Stimulated activated CD4-positive, alpha-beta T cell treated with anti-CD3 and anti-CD28 coated beads, Interleukin-4, amount 100 ng/mL, for 48 hours (primary cell): ENCODE measurements around the gene IDNK.
A peak's percentile ranks its signal among the peaks of the same experiment; 100 is the strongest.

Experiments
- DNase-seq, 2 donors: peaks; one replicate each; pipeline ENCODE4 v3.0.0-alpha.2; 2020; ENCODE audit warnings: low read depth in 2 of 2

IDNK gene

DNA sequence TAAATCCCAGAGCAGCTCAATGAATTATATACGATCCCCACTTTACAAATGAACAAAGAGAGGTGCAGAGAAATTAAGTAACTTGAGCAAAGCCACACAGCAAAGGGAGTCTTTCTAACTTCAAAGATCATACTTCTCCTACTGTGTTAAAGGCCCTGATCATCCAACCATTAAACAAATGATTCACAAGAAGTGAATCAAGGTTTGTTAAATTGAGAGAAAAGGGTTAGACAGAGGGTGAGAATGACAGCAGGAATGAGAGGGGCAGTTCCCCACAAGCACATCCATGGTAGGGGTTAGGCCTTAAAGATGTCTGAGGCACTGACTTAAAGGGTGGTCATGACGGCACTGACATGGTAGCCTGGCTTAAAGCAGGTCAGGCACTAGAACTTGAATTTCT lies 10.7 kb downstream of the IDNK start:
- DNase-seq = no peak

DNA sequence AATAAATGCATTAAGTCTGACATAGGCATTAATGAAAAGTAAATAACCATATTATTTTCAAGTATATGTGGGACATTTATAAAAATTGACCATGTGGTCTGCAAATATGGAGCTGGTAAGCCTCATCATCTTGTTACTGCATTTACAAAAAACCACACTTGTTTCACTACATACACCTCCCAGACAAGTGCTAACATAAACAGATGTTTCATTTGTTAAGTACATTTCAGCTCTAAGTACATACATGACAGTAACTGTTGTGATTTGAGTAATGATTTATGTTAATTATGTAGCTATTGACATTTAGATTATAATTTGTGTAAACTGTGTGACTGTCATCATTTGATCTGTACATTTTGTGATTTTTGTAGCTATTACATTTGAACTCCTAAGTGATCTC lies 13.9 kb downstream of the IDNK start:
- DNase-seq = no peak

DNA sequence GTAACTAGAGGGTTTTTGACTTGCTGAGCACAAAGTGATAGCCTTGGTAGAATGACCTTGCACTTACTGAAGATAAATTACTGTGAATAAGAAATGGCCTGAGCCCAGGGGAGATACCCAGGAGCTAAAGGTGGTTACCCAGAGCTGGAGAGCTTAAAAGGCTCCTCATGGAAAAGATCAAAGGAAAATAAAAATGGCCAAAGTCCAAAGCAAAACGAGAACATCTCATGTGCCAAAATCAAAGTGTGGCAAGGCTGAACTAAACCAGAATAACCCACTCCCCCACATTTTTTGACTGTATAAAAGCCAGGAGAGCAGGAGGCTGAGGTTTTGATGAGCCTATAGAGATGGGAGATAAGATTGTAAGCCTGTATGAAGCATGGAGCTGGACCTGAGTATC lies 14.4 kb downstream of the IDNK start:
- DNase-seq = no peak

DNA sequence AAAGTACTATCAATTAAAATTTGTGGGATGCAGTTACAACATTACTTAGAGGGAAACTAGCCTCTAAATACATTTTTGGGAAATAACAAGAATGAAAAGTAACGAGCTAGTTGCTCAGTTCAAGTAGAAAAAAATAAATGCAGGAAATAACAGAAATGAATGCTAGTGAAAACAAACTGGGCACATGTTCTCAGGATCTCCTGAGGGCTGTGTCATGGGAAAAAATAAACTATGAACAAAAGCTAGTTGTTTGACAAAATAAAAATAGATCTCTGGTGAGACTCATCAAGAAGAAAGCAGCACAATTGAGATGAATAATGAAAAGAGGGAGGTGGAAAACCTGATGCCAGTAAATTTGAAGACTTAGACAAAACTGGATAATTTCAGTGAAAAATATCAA lies 16.3 kb downstream of the IDNK start:
- DNase-seq = no peak

DNA sequence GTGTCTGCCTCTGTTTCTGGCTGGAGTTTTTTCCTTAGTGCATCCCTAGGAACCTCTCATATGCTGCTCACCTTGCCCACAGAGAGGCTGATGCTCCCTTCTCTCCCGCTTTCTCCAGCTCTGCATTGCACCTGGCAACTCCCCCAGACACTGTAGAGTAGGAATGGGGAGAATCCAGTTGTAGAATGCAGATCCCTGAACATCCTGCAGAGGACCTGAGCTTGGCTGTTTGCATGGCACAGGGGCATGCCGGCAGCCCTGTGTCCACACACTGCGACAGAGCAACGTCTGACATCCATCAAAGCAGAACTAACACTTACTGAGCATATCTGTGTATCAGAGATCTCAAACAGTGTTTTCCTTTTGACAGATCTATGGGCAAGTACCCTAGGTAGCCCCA lies 19.9 kb downstream of the IDNK start:
- DNase-seq = no peak

DNA sequence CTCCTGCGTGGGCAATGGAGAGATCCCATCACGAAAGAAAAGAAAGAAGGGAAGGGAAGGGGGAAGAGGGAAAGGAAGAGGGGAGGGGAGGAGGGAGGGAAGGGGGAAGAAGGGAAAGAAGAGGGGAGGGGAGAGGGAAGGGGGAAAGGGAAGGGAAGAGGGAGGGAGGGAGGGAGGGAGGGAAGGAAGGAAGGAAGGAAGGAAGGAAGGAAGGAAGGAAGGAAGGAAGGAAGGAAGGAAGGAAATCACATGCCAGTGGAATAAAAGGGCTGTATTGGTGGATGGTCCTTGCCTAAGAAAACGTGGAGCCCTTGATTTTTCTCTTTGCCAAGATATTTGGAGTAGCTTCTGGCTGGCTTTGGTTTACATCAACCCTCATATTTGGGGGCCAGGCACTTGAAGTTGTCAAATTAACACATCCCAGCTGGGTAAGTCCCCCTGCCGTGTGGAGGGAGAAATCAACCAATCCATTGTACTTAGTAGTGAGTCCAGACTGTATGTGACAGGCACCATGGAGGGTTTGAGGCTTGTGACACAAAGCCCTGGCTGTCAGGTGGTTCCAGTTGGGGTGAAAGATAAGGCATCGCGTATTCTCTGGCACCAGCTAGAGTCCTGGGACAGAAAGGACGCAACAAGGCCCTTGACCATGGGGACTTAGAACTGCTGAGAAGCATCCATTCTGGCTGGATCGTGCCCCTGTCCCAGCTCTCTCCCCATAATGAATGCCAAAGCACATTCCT lies 23.7 kb downstream of the IDNK start:
- DNase-seq = no peak

DNA sequence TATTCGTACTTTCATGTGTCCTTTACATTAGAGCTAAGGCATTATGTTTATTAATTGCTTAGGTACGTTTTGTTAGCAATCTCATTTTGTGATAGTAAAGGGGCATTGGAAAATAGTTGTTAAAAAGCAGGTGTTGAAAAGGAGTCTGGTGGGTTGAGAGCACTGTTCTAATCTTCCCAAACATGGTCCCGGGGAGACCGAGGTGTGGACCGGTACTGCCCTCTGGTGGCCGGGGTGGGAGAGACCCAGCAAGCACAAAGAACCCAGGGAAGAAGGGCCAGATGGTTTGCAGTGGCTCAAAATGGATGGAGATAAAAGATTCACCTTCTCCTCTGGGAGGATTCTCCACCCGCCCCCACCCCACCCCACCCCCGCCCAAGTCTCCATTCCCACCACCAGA lies 26.1 kb downstream of the IDNK start:
- DNase-seq = peak; percentile 49 to 66

DNA sequence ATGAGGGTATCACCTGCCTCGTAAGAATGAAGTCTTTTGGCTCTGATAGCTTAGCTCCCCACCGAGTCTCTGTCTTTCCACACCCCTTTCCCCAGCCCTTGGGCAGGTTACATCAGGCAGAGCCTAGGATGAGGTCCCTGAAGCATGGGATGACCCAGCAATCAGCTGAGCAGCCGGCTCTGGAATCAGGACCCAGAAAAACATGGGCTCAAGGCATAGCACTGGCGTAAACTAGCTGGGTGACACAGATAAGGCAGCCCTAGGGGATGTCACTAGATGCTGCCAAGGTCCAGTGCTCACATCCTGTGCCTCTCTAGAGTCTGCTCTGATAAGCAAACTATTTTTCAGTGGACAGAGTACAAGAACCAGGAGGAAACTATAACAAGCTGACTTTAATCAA lies 26.6 kb downstream of the IDNK start:
- no peak for DNase-seq

DNA sequence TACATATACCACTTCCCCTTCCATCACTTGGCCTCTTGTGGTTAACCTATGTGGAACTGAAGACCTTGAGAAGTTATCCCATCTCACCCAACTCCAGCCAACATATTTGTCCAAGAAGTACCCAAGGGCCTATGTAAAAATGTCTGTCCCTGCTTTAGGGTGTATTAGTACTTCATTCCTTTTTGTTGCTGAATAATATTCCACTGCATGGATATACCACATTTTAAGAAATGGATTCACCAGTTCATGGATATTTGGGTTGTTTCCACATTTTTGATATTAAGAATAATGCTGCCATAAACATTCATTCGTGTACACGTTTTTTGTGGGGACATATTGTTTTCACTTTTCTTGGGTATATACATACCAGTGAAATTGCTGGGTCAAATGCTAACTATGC lies 28.6 kb downstream of the IDNK start:
- no peak for DNase-seq

DNA sequence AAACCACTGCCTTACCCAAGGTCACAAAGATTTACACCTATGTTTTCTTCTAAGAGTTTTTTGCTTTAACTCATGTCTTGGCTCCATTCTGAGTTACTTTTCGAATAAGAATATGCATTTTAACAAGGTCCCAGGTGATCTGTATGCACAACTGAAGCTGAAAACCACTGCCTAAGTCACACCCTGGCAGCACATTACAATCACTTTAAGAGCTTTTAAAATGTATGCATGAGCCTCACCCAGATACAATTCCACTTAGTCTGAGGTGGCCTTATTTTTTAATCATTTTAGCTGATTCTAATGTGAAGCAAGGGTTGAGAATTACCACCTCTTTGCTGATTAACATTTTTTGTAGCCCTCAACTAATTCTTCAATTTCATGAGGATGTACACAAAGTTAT lies 29.5 kb downstream of the IDNK start:
- DNase-seq = no peak

DNA sequence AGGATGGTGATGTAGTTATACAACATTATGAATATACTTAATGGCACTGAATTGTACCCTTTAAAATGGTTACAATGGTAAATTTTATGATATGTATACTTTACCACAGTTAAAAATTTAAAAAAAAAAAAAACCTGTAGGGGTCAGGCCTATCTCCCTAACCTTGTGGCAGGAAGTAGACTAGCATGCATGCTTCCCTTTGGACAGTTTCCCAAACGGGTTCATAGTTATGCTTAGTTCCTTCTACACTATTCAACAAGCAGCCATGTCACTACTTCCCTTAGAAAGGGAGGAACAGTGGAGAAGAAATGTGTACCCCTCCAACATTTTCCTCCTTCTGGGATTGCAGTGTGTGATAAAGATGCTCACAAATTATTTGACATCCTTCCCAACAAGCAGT lies 32.5 kb downstream of the IDNK start:
- no peak for DNase-seq

DNA sequence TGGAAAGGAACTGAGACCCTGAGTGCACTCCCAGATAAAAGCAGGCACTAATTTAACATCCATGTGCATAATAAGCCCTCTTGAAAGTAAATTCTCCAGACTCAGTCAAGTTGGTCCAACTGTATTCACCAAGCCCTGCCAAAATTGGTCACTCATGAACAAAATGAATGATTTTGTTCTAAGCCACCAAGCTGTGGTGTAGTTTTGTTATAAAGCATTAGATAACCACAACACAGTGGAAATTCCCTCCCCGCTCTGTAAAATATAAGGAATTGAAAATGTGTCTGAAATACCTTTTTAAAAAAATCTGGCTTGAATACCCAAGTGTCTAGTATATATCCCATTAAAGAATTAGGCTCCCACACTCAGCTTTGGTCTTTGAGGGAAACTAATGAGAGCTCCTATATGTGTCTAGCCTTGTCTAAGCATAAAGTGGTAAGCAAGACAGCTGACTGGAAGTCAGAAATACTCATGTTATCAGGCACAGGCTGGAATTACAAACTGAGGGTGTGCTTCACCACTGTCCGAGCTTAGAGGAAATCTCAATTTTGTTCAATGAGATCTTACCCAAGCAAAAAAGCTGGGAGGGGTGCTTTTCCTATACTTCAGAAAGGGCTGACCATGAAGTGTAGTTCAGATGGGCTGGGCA lies 33.2 kb downstream of the IDNK start:
- no peak for DNase-seq

DNA sequence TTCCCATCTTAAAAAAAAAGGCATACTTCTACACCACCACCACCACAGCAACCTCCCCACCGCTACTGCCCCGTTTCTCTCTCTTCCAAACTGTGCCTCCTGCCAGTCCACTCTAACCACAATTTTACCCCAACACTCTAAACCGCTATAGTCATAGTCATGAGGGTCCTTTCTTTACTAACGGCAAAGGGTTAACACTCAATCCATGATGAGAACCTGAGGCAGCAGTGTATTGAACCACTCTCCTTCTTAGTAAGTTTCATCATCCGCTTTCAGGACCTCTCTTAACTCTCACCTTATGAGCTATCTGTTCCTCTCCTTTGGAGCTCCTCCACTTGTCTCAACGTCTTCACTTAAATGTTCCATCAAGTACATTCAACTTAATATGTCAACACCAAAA lies 34.0 kb downstream of the IDNK start:
- no peak for DNase-seq

DNA sequence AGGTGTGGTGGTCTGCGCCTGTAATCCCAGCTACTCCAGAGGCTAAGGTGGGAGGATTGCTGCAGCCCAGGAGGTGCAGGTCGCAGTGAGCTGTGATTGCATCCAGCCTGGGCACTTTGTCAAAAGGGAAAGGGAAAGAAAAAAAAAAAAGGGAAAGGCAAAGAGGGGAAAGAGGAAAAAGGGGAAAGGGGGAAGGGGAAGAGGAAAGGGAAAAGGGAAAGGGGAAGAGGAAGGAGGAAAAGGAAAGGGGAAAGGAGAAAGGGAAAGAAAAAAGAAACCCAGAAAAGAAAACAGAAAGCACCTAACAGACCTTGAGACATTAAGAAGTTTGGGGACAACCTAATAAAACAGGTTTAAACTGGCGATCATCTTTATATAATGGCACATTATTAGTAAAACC lies 40.0 kb downstream of the IDNK start:
- no peak for DNase-seq

DNA sequence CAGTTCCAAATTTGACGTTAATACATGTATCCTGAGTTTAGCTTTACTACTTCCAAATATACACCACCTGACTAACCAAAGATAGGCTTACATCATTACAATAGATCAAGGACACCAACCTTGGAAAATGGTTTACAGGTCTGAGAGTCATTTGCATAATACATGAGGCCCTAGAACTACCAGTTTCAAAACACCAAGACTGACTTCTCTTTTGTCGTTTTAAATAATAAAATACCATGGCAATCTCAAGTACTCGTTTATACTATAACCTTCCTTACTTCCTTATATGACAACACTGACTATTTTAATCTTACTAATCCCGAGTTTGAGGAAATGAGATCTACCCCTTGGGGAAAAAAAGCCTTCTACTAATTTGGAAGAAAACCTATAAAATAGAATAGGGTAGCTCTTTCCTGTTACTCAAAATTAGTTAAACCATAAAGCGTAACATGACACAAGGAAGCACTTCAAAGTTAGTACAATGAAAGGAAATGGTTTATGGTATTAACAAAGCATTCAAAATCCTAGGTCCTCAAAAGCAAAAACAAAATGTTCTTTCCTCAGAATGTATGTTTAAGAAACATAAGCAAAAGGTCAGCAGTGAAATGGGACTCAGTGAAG lies 42.7 kb downstream of the IDNK start:
- no peak for DNase-seq

DNA sequence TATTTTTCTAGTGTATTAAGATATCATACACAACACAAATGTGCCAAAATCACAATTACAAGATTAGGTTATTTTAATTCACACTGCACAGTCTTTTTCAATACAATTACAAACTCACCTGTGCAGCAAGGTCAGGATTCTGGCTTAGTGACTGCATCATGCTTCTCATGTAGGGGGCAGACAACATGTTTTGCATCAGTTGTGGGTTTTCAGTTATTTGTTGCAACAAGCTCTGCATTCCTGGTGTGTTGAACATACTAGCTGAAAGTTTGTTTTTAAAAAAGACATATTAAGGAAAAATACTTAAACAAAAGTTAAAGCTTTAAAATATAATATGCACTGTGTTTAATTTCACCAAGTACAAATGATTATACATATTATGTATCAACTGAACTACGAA lies 46.1 kb downstream of the IDNK start:
- DNase-seq = no peak

DNA sequence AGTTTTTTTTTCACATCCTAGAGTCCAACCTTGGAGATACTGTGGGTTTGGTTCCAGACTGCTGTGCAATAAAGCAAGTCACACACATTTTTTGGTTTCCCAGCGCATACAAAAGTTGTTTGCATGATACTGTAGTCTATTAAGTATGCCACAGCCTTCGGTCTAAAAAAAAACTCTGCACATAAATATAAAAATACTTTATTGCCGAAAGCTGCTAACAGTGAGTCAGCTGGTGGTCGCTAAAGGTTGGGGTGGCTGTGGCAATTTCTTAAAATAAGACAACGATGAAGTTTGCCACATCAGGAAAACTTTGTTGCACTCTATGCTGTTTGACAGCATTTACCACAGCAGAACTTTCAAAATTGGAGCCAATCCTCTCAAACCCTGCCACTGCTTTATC lies 47.4 kb downstream of the IDNK start:
- no peak for DNase-seq

DNA sequence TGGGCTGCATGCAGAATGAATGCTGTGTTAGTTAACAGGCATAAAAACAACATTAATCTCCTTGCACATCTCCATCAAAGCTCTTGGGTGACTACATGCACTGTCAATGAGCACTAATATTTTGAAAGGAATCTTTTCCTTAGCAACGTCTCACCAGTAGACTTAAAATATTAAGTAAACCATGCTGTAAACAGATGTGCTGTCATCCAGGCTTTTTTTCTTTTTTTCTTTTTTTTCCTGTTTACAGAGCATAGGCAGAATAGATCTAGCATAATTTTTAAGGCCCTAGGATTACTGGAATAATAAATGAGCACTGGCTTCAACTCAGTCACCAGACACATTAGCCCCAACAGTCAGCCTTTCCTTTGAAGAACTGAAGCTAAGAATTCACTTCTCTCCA lies 48.5 kb downstream of the IDNK start:
- DNase-seq = no peak

DNA sequence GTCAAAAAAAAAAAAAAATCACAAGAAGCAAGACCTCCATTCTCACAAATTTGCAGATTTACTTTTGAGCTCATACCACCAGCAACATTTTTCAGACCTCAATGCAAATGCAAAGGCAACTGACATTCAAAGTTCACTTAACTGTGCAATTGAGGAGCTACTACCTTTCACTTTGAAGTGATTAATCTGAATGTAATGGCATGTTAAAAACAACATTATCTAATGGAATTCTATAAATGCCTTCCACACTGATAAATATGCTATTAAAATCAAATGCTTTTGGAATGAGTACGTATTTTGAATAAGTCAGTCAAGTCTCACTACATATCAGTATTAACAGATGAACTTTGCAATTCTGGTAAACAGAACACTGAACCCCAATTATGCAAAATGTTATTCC lies 52.5 kb downstream of the IDNK start:
- no peak for DNase-seq

DNA sequence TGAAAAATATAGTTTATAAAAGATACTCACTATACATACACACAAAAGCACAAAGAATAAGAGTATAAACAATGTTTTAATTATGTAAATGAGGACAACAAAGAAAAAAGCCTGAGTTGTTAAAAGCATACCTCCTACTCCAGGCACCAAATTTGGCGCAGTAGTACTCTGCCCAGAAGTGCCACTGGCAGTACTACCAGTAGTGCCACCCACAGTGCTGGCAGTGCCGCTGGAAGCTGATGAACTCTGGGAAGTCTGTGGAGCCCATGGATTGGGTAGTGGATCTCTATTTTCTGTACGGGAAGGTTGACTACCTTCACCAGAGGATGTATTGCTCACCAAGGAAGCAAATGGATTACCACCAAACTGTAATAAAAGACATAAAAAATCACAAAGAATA lies 54.7 kb downstream of the IDNK start:
- DNase-seq = no peak

DNA sequence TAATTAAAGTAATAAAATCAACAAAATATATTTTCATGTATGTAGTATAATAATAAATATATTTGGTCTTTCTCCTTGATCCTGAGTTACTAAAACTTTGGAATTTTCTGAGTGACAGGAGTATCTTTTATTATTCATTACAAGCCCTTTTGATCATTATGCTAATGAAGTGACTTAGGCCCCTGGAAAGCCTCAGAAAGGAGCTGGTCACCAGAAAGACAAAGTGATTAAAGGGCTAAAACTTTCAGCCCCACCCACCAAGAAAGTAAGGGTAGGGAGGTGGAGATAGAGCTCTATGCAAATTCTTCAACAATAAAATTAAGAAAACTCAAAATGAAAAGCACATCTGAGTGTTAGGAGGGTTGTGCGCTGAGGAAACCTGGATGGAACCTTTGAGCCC lies 57.3 kb downstream of the IDNK start:
- no peak for DNase-seq

DNA sequence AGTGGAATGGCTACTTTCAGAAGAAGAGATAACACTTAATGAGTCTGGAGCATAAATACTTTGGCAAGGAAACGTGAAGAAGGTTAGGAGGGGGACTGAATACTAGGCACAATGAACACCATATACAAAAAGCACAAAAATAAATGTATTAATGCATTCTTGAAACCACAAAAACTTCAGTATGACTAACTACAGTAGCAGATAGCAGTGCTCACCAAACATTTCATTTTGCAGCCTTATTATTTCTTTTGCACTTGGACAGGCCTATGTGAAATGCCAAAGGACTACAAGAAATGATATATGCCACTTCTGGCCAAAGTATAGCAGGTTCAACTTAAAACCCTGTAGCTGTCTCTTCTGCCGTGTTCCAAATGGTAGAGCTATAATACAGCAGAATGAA lies 58.5 kb downstream of the IDNK start:
- DNase-seq = no peak

DNA sequence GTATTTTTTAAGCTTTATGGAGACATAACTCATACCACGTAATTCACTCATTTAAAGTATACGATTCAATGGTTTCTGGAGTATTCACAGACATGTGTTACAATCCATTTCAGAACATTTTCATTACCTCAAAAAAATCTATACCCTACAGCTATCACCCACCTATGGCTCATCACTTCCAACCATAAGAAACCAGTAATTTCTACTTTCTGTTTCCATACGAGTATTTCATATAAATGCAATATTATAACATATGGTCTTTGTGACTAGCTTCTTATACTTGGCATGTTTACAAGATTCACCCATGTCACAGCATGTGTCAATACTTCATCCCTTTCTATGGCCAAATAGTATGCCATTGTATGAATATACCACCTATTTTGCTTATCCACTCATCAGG lies 66.0 kb downstream of the IDNK start:
- no peak for DNase-seq

DNA sequence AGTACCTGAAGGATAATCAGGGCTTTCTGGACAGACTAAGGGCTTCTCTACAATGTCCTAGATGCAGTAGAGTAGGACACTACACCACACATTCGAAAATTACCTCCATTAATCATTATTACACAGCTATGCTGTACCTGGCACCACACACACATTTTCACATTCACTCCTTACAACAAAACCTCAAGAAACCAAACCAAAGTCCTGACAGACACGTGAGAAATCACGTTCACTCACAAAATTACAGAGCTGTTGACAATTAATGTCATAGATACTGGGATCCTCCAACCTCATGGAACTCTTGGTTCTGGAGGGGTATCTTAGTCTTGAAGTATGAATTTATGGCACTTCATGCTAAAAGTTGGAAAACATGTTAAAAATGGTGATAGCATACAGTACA lies 68.5 kb downstream of the IDNK start:
- DNase-seq = no peak
